ENCODE data around the gene SYNPR.

The SYNPR gene

DNA sequence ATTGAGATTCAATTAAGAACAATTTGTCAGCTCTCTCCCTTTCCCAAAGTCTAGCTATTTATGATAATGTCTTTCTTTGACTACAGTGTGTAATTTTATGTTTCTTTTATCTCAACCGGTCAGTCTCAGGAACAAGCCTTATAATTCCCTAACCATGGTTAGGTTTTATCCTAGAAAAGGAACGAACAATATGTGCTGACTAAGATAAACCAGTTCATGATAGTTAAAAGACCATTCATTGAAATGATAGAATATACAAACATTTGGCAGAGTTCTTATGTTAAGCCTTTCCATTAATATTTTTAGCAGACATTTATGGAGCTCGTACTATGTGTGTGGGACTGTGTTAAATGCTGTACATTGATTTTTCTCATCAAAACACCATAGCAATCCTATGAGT is 106.3 kb downstream of the SYNPR start:
- H3K27me3 Mint-ChIP-seq: no peaks in the 10 kb centered on the region
- no peaks in the 10 kb centered on the region for H3K9me3 Mint-ChIP-seq
- H3K36me3 Mint-ChIP-seq (ENCODE audit: low read depth): no peaks in the 10 kb centered on the region
- H3K27ac Mint-ChIP-seq: no peak overlapping the region
- no peak overlapping the region for H3K4me3 Mint-ChIP-seq
- no peaks in the 10 kb centered on the region for H3K4me1 Mint-ChIP-seq (ENCODE audit: low read depth)
- DNase-seq: no peak

DNA sequence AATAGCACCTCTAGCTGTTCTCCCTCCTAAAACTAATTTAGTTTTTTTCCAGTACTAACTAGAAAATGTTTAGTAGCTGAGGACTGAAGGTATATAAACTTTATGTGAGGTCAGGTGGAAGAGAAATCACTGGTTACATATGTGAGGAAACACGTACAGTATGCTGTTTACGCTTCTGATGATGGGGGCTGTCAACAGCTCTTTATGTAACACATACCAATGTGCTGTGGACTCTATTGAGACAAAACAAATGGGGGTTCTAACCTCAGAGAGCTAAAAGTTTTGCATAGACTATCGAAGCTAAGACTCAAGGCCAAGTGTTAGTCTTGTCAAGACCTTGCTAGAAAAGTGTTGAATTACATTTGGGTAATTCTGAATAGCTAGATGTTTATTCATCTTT is 107.5 kb downstream of the SYNPR start:
- Mint-ChIP-seq H3K4me1 (ENCODE audit: low read depth) (no peaks in the 10 kb centered on the region), H3K27ac (no peak overlapping the region), H3K36me3 (ENCODE audit: low read depth) (no peaks in the 10 kb centered on the region), H3K27me3 (no peaks in the 10 kb centered on the region), H3K4me3 (no peak overlapping the region), H3K9me3 (no peaks in the 10 kb centered on the region)
- DNase-seq: no peak

DNA sequence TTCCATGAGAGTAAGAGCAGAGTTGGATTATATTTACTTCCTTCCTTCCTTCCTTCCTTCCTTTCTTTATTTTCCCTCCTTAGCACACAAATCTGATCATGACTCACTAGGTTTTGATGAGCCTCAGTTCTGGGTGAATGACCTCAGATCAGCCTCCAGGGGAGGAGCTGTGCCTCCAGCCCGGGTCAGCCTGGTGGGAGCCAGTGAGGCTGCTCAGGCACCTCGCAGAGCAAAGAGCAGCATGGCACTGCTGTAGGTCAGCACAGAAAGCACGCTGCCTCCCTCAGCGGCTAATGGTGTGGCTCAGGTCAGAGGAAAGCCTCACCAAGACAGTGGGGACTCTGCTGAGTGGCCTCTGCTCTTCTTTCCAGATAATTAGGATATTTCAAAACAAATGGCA is 108.5 kb downstream of the SYNPR start:
- no peaks in the 10 kb centered on the region for H3K36me3 Mint-ChIP-seq (ENCODE audit: low read depth)
- H3K27me3 Mint-ChIP-seq: no peaks in the 10 kb centered on the region
- H3K27ac Mint-ChIP-seq: no peak overlapping the region
- no peak overlapping the region for H3K4me3 Mint-ChIP-seq
- no peak for DNase-seq
- no peaks in the 10 kb centered on the region for H3K4me1 Mint-ChIP-seq (ENCODE audit: low read depth)
- H3K9me3 Mint-ChIP-seq: no peaks in the 10 kb centered on the region

DNA sequence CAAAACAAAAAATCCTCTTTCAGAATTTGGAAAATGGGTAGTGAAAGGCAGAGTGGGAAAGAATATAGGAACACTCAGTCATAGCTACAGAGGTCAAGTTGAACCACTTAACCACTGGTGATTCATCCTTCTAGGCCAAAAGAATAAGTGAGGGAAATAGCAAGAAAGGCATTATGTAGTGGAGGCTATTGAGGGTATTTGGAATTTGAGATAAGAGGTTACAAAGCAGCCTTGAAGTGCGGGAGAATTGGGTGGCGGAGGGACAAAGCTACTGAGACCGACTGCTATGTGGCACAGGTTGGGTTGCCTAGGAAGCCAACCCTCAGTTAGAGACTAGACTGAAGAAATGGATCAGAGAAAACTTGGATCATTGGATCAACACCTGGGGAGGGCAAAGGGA is 109.5 kb downstream of the SYNPR start:
- no peak for DNase-seq
- no peaks in the 10 kb centered on the region for H3K36me3 Mint-ChIP-seq (ENCODE audit: low read depth)
- H3K4me3 Mint-ChIP-seq: no peak overlapping the region
- no peaks in the 10 kb centered on the region for H3K27me3 Mint-ChIP-seq
- H3K9me3 Mint-ChIP-seq: no peaks in the 10 kb centered on the region
- no peaks in the 10 kb centered on the region for H3K4me1 Mint-ChIP-seq (ENCODE audit: low read depth)
- H3K27ac Mint-ChIP-seq: no peak overlapping the region

DNA sequence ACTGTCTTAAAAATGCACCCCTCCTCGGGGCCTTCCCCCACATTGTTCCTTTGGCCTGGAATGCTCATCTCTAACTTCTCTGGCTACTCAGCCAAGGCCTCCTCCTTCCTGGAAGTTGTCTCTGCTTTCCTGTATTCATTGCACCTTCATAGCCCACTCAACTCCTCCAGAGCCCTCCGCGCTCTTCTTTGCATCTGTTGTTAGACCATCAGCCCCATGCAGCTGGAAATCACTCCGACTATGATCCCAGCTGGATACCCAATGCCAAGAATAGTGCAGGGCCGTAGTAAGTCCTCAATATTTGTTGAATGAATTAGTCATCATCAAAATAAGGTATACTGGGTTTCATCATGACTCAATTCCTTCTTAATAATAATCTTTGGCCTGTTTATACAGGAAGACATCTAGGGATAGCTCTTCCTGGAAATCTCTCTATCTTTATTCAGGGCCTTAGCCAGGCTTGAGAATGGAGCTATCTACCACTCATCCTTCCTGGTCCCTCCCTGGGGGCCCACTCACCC is 112.7 kb downstream of the SYNPR start:
- no peak overlapping the region for H3K4me3 Mint-ChIP-seq
- H3K27ac Mint-ChIP-seq: no peak overlapping the region
- H3K36me3 Mint-ChIP-seq (ENCODE audit: low read depth): no peaks in the 10 kb centered on the region

DNA sequence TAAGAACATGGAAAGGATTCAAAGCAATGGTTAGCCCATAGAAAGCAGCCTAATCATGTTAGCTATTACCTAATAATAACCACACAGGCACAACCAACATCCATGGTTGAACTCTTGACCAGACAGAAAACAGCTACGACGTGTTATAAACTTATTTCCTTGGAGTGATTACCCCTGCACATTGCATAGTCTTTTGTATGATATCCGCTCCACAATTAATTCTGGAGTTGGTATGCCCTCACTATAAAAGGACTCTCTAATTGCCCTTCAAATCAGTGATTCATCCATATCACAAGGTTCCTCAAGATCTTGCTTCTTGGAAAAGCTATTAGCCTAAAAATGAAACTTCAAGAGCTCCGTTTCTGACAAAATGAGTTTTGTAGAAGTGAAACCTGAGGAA is 117.9 kb downstream of the SYNPR start:
- Mint-ChIP-seq H3K4me1 (ENCODE audit: low read depth) (no peaks in the 10 kb centered on the region), H3K36me3 (ENCODE audit: low read depth) (no peaks in the 10 kb centered on the region), H3K27me3 (no peaks in the 10 kb centered on the region), H3K4me3 (no peak overlapping the region), H3K27ac (no peak overlapping the region), H3K9me3 (no peaks in the 10 kb centered on the region)
- DNase-seq: no peak

More for the DNA sequence above, 112.7 kb downstream of the SYNPR start:
- no peaks in the 10 kb centered on the region for H3K9me3 Mint-ChIP-seq
- H3K27me3 Mint-ChIP-seq: no peaks in the 10 kb centered on the region
- H3K4me1 Mint-ChIP-seq (ENCODE audit: low read depth): no peaks in the 10 kb centered on the region
- no peak for DNase-seq

DNA sequence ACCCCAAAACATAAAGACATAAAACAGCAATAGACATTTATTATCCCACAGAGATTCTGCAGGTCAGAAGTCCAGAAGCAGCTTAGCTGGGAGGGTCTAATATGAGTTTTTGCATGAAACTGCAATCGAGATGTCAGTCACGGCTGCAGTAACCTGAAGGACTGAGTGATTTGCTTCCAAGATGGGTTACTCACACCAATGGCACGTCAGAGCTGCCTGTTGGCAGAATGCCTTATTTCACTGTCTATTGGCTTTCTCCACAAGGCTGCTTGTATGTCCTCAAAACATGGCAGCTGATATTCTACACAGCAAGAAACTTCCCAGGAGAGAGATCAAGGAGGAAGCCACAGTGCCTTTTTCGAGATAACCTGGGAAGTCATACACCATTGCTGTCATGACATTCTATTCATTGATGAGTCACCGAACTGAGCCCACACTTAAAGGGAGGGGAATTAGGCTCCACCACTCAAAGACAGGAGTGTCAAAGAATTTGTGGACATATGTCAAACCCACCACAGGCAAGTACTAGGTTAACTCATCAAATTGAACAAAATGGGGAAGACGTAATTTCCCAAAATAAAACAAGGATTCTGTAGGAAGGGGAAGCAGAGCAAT is 122.2 kb downstream of the SYNPR start:
- H3K4me1 Mint-ChIP-seq (ENCODE audit: low read depth): no peaks in the 10 kb centered on the region
- H3K36me3 Mint-ChIP-seq (ENCODE audit: low read depth): no peaks in the 10 kb centered on the region
- H3K27ac Mint-ChIP-seq: no peak overlapping the region

DNA sequence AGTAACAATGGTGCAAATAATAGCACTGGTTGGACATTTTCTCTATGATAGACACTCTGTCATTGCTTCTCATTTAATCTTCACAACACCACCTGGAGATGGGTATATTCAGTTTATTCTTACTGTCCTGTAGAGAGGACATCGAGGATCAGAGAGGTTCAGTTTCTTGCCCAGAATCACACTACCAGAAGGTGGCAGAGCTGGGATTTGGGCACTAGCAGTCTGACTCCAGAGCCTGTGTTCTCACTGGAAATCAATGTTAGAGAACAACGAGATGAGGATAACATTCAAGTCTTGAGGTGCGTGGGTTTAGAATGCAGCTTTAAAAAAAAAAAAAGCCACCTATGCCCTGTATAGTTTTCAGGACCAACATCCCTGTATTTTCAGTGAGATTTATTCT is 127.8 kb downstream of the SYNPR start:
- H3K4me1 Mint-ChIP-seq (ENCODE audit: low read depth): no peaks in the 10 kb centered on the region
- H3K27ac Mint-ChIP-seq: no peak overlapping the region
- no peaks in the 10 kb centered on the region for H3K27me3 Mint-ChIP-seq

More for the DNA sequence above, 122.2 kb downstream of the SYNPR start:
- Mint-ChIP-seq H3K4me3 (no peak overlapping the region), H3K9me3 (no peaks in the 10 kb centered on the region), H3K27me3 (no peaks in the 10 kb centered on the region)
- no peak for DNase-seq

DNA sequence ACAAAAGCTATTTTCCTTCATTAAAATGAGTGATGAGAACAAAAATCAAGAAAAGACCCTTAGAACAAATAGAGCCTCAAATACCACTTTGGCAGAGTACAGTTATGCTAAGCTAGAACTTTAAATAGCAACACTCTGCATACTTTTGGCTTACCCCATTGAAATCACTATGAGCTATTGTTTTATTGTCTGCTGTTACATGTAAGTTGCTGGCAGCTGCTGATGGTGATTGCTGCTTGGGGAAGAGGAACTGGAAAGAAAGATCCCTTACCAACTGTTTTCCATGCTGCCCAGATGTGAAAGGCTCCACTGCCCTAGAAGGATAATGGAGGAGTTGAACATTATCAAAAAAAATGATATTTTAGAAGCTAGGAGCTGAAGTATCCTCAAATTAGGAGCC is 135.4 kb downstream of the SYNPR start:
- Mint-ChIP-seq H3K27ac (no peak overlapping the region), H3K36me3 (ENCODE audit: low read depth) (no peaks in the 10 kb centered on the region), H3K4me1 (ENCODE audit: low read depth) (no peaks in the 10 kb centered on the region), H3K4me3 (no peak overlapping the region), H3K27me3 (no peaks in the 10 kb centered on the region), H3K9me3 (no peaks in the 10 kb centered on the region)
- DNase-seq: no peak

More for the DNA sequence above, 127.8 kb downstream of the SYNPR start:
- Mint-ChIP-seq H3K9me3 (no peaks in the 10 kb centered on the region), H3K36me3 (ENCODE audit: low read depth) (no peaks in the 10 kb centered on the region), H3K4me3 (no peak overlapping the region)
- DNase-seq: no peak

DNA sequence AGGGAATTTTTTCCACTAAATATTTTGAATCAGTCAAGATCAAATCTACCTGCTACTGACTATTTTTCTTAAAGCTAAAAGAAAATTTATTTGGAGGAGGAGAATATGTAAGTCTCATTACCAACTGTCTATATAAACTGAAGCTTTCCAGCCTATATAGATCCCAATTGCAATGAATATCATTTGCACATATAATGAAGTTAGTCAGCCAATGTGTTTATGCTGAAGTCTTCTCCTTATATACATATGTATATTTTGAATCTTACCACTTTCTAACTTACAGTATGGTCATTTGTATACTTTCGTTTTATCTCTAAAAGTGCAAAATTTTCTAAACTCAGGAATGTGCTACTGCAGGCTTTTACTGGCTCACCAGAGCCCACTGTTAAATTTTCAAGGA is 136.5 kb downstream of the SYNPR start:
- no peaks in the 10 kb centered on the region for H3K9me3 Mint-ChIP-seq
- no peaks in the 10 kb centered on the region for H3K4me1 Mint-ChIP-seq (ENCODE audit: low read depth)

DNA sequence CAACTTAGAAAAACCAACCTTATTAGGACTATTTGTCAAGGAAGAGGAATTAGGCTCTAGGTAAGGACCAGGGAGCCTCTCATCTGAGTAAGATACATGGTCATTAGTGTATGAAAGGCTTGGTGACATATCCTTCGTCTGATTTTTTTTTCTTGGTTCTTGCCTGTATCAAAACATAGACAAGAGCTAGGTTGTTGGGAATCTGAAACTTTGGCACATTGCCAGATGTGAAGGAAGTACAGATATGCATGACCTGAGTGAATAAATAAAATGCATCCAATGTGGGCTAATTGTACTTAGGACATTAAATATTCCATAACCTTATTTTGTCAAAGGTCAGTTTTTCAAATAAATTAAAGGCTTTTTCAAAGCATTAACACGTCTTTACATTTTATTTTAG is 151.8 kb downstream of the SYNPR start:
- no peak overlapping the region for H3K27ac Mint-ChIP-seq
- H3K4me1 Mint-ChIP-seq (ENCODE audit: low read depth): no peaks in the 10 kb centered on the region
- H3K36me3 Mint-ChIP-seq (ENCODE audit: low read depth): no peaks in the 10 kb centered on the region
- H3K9me3 Mint-ChIP-seq: no peaks in the 10 kb centered on the region
- DNase-seq: no peak
- no peaks in the 10 kb centered on the region for H3K27me3 Mint-ChIP-seq
- no peak overlapping the region for H3K4me3 Mint-ChIP-seq

More for the DNA sequence above, 136.5 kb downstream of the SYNPR start:
- DNase-seq: no peak
- Mint-ChIP-seq H3K27ac (no peak overlapping the region), H3K36me3 (ENCODE audit: low read depth) (no peaks in the 10 kb centered on the region), H3K4me3 (no peak overlapping the region), H3K27me3 (no peaks in the 10 kb centered on the region)

DNA sequence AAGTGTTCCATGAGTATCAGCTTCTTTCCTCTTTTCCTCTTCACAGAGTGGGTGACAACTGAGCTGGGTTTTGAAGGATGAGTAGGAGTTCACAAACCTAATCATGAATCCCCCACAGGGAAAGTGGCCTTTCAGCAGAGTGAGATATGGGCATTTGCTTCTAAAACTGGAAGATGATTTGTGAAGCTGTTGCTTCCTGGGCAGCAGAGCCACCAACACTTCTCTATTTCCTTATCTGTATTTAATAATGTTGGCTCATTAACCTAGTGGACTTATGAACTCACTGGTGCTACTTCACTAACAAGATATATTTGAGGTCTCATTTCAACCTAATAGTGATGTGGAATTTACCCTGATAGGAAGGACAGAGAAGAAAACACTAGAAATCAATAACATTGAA is 152.8 kb downstream of the SYNPR start:
- no peak for DNase-seq
- H3K4me3 Mint-ChIP-seq: no peak overlapping the region
- no peaks in the 10 kb centered on the region for H3K27me3 Mint-ChIP-seq
- H3K4me1 Mint-ChIP-seq (ENCODE audit: low read depth): no peaks in the 10 kb centered on the region
- H3K9me3 Mint-ChIP-seq: no peaks in the 10 kb centered on the region
- H3K36me3 Mint-ChIP-seq (ENCODE audit: low read depth): no peaks in the 10 kb centered on the region
- H3K27ac Mint-ChIP-seq: no peak overlapping the region

DNA sequence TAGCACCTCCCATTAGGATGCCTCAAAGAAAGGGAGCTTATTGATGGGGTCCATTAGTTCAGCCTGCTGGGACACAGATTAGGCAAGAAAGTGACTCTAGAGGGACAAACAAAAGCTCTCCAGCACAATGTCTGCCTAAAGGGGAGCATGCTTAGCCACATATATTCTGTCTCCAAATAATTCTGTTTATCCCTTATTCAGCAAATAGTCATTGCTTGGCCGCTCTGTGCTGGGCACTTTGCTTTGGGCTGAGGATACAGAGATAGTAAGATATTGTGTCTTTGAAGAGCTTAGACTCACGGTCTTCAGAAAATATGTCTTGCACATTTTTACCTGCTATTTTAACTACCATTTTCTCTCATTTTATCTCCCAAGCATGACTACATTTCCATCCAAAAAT is 159.8 kb downstream of the SYNPR start:
- H3K4me1 Mint-ChIP-seq (ENCODE audit: low read depth): no peaks in the 10 kb centered on the region
- H3K4me3 Mint-ChIP-seq: no peak overlapping the region
- no peaks in the 10 kb centered on the region for H3K36me3 Mint-ChIP-seq (ENCODE audit: low read depth)
- no peak overlapping the region for H3K27ac Mint-ChIP-seq
- H3K27me3 Mint-ChIP-seq: peaks cover 2% of the 10 kb centered on the region
- no peak for DNase-seq
- H3K9me3 Mint-ChIP-seq: no peaks in the 10 kb centered on the region

DNA sequence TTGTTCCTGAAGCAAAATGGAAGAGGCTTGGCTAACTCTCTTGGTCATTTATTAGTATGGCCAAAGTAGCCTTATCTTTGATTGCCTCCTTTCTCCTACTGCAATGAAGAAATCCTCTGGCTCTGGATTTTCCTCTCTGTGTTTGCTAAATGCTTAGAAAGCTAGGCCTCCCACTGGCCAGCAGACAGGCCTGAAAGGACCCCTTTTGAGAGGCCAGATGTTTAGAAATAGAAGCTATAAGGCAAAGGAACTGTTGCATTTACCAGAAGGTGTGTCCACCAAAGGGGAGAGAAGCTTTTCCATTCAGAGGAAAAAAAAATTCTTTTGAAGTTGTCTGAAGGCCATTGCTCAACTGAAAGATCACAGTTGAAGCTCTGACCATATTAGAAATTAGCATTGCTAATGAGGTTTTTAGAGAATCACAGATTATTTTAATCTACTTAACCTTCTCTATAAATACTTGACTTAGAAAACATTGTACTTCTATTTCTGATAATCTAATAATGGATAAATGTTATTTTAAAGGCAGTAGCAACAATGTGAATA is 160.8 kb downstream of the SYNPR start:
- H3K9me3 Mint-ChIP-seq: no peaks in the 10 kb centered on the region
- no peak overlapping the region for H3K27ac Mint-ChIP-seq
- H3K36me3 Mint-ChIP-seq (ENCODE audit: low read depth): no peaks in the 10 kb centered on the region
- no peaks in the 10 kb centered on the region for H3K4me1 Mint-ChIP-seq (ENCODE audit: low read depth)
- no peak overlapping the region for H3K4me3 Mint-ChIP-seq
- peaks cover 2% of the 10 kb centered on the region for H3K27me3 Mint-ChIP-seq
- DNase-seq: no peak

DNA sequence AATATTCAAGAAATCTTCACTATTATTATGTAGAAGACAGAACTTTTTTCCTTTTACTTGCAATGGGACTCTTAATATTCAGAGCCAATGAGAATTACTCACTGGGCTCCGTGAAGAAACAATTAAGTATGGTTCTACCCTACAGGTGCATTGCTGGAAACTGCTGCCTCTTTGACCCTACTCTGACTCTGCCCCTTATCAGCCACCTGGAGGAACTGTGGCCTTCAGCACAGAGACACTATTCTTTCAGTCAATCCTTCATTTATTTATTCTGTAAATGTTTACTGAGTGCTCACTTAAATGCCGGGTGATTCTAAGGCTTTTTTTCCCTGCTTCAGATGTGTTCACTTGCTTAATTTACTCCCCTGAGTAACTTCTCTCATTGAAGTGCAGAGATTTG is 163.2 kb downstream of the SYNPR start:
- Mint-ChIP-seq H3K27ac (no peak overlapping the region), H3K36me3 (ENCODE audit: low read depth) (no peaks in the 10 kb centered on the region), H3K4me1 (ENCODE audit: low read depth) (no peaks in the 10 kb centered on the region), H3K9me3 (no peaks in the 10 kb centered on the region), H3K4me3 (no peak overlapping the region), H3K27me3 (peaks cover 2% of the 10 kb centered on the region)
- DNase-seq: no peak

DNA sequence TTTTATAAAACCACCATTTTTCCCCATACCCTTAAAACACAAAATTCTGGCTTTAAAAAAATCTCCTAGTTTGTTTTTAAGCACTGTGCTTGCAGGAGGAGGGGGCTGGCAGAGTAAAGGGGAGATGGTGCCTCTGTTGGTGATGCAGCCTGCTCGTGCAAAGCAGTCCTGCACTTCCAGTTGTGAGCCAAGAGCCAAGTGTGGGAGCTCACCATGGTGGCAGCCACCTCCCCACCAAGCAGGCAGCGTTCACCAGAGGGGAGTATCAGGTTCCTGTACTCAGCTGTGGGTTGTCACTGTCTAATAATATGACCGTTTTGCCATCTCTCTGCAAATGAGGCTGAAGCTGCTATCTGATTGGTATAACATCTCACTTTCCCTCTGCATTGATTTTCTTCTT is 164.8 kb downstream of the SYNPR start:
- Mint-ChIP-seq H3K27ac (no peak overlapping the region), H3K4me1 (ENCODE audit: low read depth) (no peaks in the 10 kb centered on the region), H3K4me3 (no peak overlapping the region), H3K27me3 (no peaks in the 10 kb centered on the region), H3K9me3 (no peaks in the 10 kb centered on the region), H3K36me3 (ENCODE audit: low read depth) (no peaks in the 10 kb centered on the region)
- no peak for DNase-seq

Measured in activated T-cell treated with anti-CD3 and anti-CD28 coated beads, Interleukin-2, amount 50 U/mL, for 24 hours (primary cell).